Thyroid gland (tissue), 4 donors: ENCODE measurements around the gene THOC1. TPM values are rescaled to one million over a fixed set of nuclear protein-coding genes. Genes with fewer than 3 reads are reported as not detected.

Source experiments
- DNase-seq, 2 donors: peaks; one replicate each; pipeline ENCODE4 v3.0.0-alpha.2; 2019
- H3K27ac ChIP-seq, 3 donors: fragments of 200-600 bp; sonication (generic); 1 replicate in 2 of 3; 2 replicates in 1 of 3; pipeline ENCODE4 v1.5.1; 2016 to 2019; ENCODE audit warnings: mild to moderate bottlenecking in 1 of 3, moderate library complexity in 1 of 3
- H3K27me3 ChIP-seq: fragments of 200-600 bp; sonication (generic); one replicate; pipeline ENCODE4 v1.5.1; 2019
- H3K36me3 ChIP-seq, 2 donors: fragments of 200-600 bp; sonication (generic); one replicate each; pipeline ENCODE4 v1.5.1; 2016 to 2019
- H3K4me1 ChIP-seq, 2 donors: fragments of 200-600 bp; sonication (generic); one replicate each; pipeline ENCODE4 v1.5.1; 2017 to 2019
- H3K4me3 ChIP-seq, 3 donors: fragments of 200-600 bp; sonication (generic); replicated peaks in 1 of 3; 1 replicate in 2 of 3; 2 replicates in 1 of 3; pipeline ENCODE4 v1.5.1; 2016; ENCODE audit warnings: mild to moderate bottlenecking in 1 of 3
- H3K9me3 ChIP-seq: fragments of 200-600 bp; sonication (generic); one replicate; pipeline ENCODE4 v1.5.1; 2017
- POLR2A ChIP-seq, 2 donors: fragments of 450-650 bp; IDR thresholded peaks; one replicate each; pipeline ENCODE4 v1.6.1; 2017; ENCODE audit warnings: antibody characterized with exemption in 2 of 2, mild to moderate bottlenecking in 2 of 2, moderate library complexity in 1 of 2
- WGBS, 2 donors: methylation state at CpG; one replicate each; pipeline ENCODE4 v1.1.5; 2017; 5-methylcytosine and 5-hydroxymethylcytosine counted together
- intact Hi-C: fragments of 100-400 bp; cut with DNase I; formaldehyde crosslinking; loops from one replicate; pipeline ENCODE4 v1.15.1; 2023
- total RNA-seq, 4 donors: library from RNA; depleted of rRNA; stranded (reverse); fragments of >200 nt; gene quantifications; one replicate each; pipeline ENCODE4 v1.2.3, GENCODE V29; 2016
- TF ChIP-seq, protein P1 (sequence below), 6 experiments: fragments of 200-600 bp in 3 of 6; fragments of 450-650 bp in 3 of 6; sonication (generic) in 3 of 6; IDR thresholded peaks; one replicate each; pipeline ENCODE4 v1.5.1; 2016 to 2019; ENCODE audit warnings: antibody characterized with exemption in 6 of 6, mild to moderate bottlenecking in 2 of 6, inconsistent platforms in 1 of 6, moderate library complexity in 1 of 6

Gene THOC1
- total RNA-seq, 4 donors from 2014 or later: 56.9 to 111 (median 71.9) TPM

DNA sequence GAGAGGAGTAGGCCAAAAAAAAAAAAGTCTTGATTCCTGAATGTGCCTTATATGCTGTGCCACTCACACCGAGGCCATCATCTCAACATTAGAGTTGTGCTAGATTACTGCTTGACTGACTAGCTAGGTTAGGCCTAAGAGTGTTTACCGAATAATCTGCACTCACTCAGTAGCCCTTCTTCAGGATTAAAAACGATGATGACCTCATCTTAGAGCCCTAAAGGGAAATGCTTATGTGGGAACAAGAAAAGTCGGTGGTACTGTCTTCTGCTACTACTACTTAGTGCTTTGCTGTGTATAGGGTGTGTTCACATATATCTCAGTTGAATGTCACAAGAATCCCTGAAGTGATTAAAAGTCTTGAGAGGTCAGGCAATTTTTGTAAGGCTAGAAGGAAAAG lies 54.3 kb downstream of the THOC1 start:
- 94% methylated on average over 4 of the region's 4 CpGs for WGBS, 2 donors
- no peak for TF ChIP-seq POLR2A (IDR thresholded peaks at IDR 0.05)
- TF ChIP-seq, protein P1, sequence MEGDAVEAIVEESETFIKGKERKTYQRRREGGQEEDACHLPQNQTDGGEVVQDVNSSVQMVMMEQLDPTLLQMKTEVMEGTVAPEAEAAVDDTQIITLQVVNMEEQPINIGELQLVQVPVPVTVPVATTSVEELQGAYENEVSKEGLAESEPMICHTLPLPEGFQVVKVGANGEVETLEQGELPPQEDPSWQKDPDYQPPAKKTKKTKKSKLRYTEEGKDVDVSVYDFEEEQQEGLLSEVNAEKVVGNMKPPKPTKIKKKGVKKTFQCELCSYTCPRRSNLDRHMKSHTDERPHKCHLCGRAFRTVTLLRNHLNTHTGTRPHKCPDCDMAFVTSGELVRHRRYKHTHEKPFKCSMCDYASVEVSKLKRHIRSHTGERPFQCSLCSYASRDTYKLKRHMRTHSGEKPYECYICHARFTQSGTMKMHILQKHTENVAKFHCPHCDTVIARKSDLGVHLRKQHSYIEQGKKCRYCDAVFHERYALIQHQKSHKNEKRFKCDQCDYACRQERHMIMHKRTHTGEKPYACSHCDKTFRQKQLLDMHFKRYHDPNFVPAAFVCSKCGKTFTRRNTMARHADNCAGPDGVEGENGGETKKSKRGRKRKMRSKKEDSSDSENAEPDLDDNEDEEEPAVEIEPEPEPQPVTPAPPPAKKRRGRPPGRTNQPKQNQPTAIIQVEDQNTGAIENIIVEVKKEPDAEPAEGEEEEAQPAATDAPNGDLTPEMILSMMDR (IDR thresholded peaks at IDR 0.05): no peak
- Histone ChIP-seq H3K4me1 (peaks cover 0 to 13% of the 10 kb centered on the region in 2 donors), H3K27ac (no peak overlapping the region), H3K4me3 (no peak overlapping the region), H3K27me3 (no peaks in the 10 kb centered on the region), H3K36me3 (peaks cover 35 to 52% of the 10 kb centered on the region in 2 donors), H3K9me3 (no peaks in the 10 kb centered on the region)
- no peak for DNase-seq
- intact Hi-C loops: no loop called here

GRCh38 chr18:212780-213179 lies 55.1 kb downstream of the THOC1 start:
- Histone ChIP-seq H3K9me3 (no peaks in the 10 kb centered on the region), H3K4me1 (peaks cover 0 to 13% of the 10 kb centered on the region in 2 donors), H3K4me3 (no peak overlapping the region), H3K27ac (no peak overlapping the region), H3K27me3 (no peaks in the 10 kb centered on the region), H3K36me3 (peaks cover 31 to 45% of the 10 kb centered on the region in 2 donors)
- WGBS, 2 donors: 81 to 91% methylated on average over 1 of the region's 1 CpG
- no peak for DNase-seq
- intact Hi-C loops: no loop called here
- no peak for TF ChIP-seq POLR2A (IDR thresholded peaks at IDR 0.05)
- TF ChIP-seq, protein P1 (IDR thresholded peaks at IDR 0.05): no peak

DNA sequence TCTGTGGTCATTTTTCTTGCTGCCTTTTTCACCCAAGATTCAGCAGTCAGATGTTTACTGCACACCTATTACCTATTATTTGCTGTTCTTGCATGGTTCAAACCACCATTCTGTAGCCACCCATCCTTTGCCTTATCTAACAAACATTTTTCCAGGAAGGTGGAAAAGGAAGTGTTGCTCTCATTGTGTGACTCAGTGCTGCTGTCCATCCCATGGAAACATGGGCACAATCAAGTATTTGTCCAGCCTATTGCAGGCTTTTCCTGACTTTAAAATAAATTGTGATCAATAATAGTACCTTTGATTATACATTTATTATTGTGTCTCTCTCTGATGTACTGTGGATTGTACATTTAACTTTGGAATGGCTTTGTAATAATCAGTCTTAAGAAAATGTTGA lies 56.3 kb downstream of the THOC1 start:
- Histone ChIP-seq H3K4me1 (peaks cover 0 to 13% of the 10 kb centered on the region in 2 donors), H3K9me3 (no peaks in the 10 kb centered on the region), H3K27me3 (no peaks in the 10 kb centered on the region), H3K4me3 (no peak overlapping the region), H3K27ac (no peak overlapping the region), H3K36me3 (peaks cover 21 to 35% of the 10 kb centered on the region in 2 donors)
- no peak for TF ChIP-seq POLR2A (IDR thresholded peaks at IDR 0.05)
- TF ChIP-seq, protein P1 (IDR thresholded peaks at IDR 0.05): no peak
- intact Hi-C loops: no loop called here
- DNase-seq: no peak

GRCh38 chr18:210733-211132 lies 57.1 kb downstream of the THOC1 start:
- intact Hi-C loops: no loop called here
- H3K36me3 ChIP-seq: peaks cover 18 to 28% of the 10 kb centered on the region in 2 donors

GRCh38 chr18:210075-210474 lies 57.8 kb downstream of the THOC1 start:
- no peak for TF ChIP-seq POLR2A (IDR thresholded peaks at IDR 0.05)
- TF ChIP-seq, protein P1 (IDR thresholded peaks at IDR 0.05): no peak
- H3K27me3 ChIP-seq: no peaks in the 10 kb centered on the region
- H3K4me3 ChIP-seq: no peak overlapping the region
- H3K36me3 ChIP-seq: peaks cover 22 to 33% of the 10 kb centered on the region in 2 donors
- intact Hi-C loops: no loop called here
- DNase-seq: no peak
- 95 to 97% methylated on average over 1 of the region's 1 CpG for WGBS, 2 donors
- H3K9me3 ChIP-seq: no peaks in the 10 kb centered on the region
- H3K4me1 ChIP-seq: peaks cover 0 to 10% of the 10 kb centered on the region in 2 donors
- H3K27ac ChIP-seq: no peak overlapping the region

More at GRCh38 chr18:210733-211132, 57.1 kb downstream of the THOC1 start:
- 93 to 95% methylated on average over 4 of the region's 4 CpGs for WGBS, 2 donors
- peak; percentile 18 to 36 for DNase-seq
- H3K4me3 ChIP-seq: no peak overlapping the region
- TF ChIP-seq, protein P1 (IDR thresholded peaks at IDR 0.05): no peak
- no peak for TF ChIP-seq POLR2A (IDR thresholded peaks at IDR 0.05)
- H3K9me3 ChIP-seq: no peaks in the 10 kb centered on the region
- H3K27me3 ChIP-seq: no peaks in the 10 kb centered on the region
- H3K4me1 ChIP-seq: peaks cover 0 to 13% of the 10 kb centered on the region in 2 donors
- no peak overlapping the region for H3K27ac ChIP-seq
